IMR-90 (cell line): ENCODE results near the gene OPRM1. TPM values are rescaled to one million over a fixed set of nuclear protein-coding genes. Genes with fewer than 3 reads are reported as not detected.

Experiments
- ATAC-seq: fragments of 200-7000 bp; cut with Tn5 transposase; 2 replicates; pipeline ENCODE4 v1.9.1; 2020; ENCODE audit warnings: low read depth, mild to moderate bottlenecking, moderate library complexity
- BruUV-seq: library from RNA; stranded (reverse); fragments of 400-500 nt; replicated peaks from 2 replicates; lab custom pipeline; 2021; lab: Mats Ljungman, UMichigan
- CTCF ChIA-PET: fragments of 300-600 bp; formaldehyde crosslinking; extraction: SDS; loops from one replicate; lab custom pipeline; 2021; ENCODE audit warnings: antibody characterized with exemption; lab: Yijun Ruan, JAX
- POLR2A ChIA-PET: fragments of 300-600 bp; sonication (Branson Sonifier 250); formaldehyde crosslinking; loops from one replicate; lab custom pipeline; 2022; ENCODE audit warnings: antibody characterized with exemption; ENCODE audit not compliant: unreplicated experiment; lab: Charles Lee
- DNase-seq: peaks from one replicate; pipeline ENCODE4 v3.0.0; 2013
- H2AFZ ChIP-seq: replicated peaks from 2 replicates; pipeline ENCODE3; 2013; ENCODE audit warnings: low read length, mild to moderate bottlenecking; ENCODE audit not compliant: poor library complexity
- H2AK5ac ChIP-seq: 2 replicates; pipeline ENCODE4 v1.6.1; 2013; ENCODE audit warnings: low read depth, low read length, inconsistent platforms
- H2AK9ac ChIP-seq: replicated peaks from 2 replicates; pipeline ENCODE3; 2013; ENCODE audit warnings: mild to moderate bottlenecking, low read depth, low read length, moderate library complexity; ENCODE audit not compliant: poor library complexity
- H2BK120ac ChIP-seq: 2 replicates; pipeline ENCODE4 v1.6.1; 2013; ENCODE audit warnings: low read depth, low read length, inconsistent platforms
- H2BK15ac ChIP-seq: 3 replicates; pipeline ENCODE4 v1.6.1; 2013; ENCODE audit warnings: low read depth, low read length, inconsistent platforms
- H2BK20ac ChIP-seq: 2 replicates; pipeline ENCODE4 v1.6.1; 2013; ENCODE audit warnings: low read depth, mild to moderate bottlenecking, inconsistent platforms, low read length, moderate library complexity
- H2BK5ac ChIP-seq: 2 replicates; pipeline ENCODE4 v1.6.1; 2013; ENCODE audit warnings: mild to moderate bottlenecking, low read depth, low read length, inconsistent platforms; ENCODE audit not compliant: poor library complexity, severe bottlenecking
- H3K14ac ChIP-seq: replicated peaks from 2 replicates; pipeline ENCODE4 v1.6.1; 2013; ENCODE audit warnings: low read depth, low read length, inconsistent platforms
- H3K18ac ChIP-seq: 2 replicates; pipeline ENCODE4 v1.6.1; 2013; ENCODE audit warnings: low read depth, low read length, control low read depth
- H3K23ac ChIP-seq: 2 replicates; pipeline ENCODE4 v1.6.1; 2013; ENCODE audit warnings: low read depth, low read length, inconsistent platforms
- H3K27ac ChIP-seq: 2 replicates; pipeline ENCODE4 v1.5.1; 2013; ENCODE audit warnings: mild to moderate bottlenecking, control low read depth, low read length; ENCODE audit not compliant: insufficient read depth
- H3K27me3 ChIP-seq: 2 replicates; pipeline ENCODE4 v1.6.1; 2013; ENCODE audit warnings: low read length; ENCODE audit not compliant: control insufficient read depth, insufficient read depth
- H3K36me3 ChIP-seq: 2 replicates; pipeline ENCODE4 v1.6.1; 2013; ENCODE audit warnings: low read length, mixed read lengths; ENCODE audit not compliant: control insufficient read depth, insufficient read depth
- H3K4ac ChIP-seq: 2 replicates; pipeline ENCODE4 v1.6.1; 2013; ENCODE audit warnings: low read depth, low read length, inconsistent platforms
- H3K4me1 ChIP-seq: 2 replicates; pipeline ENCODE4 v1.6.1; 2013; ENCODE audit warnings: low read length, mixed read lengths; ENCODE audit not compliant: control insufficient read depth, insufficient read depth
- H3K4me2 ChIP-seq: 2 replicates; pipeline ENCODE4 v1.6.1; 2013; ENCODE audit warnings: low read depth, mild to moderate bottlenecking, control low read depth, low read length, moderate library complexity
- H3K4me3 ChIP-seq: 2 replicates; pipeline ENCODE4 v1.5.1; 2013; ENCODE audit warnings: low read depth, mild to moderate bottlenecking, control low read depth, low read length, moderate library complexity; ENCODE audit not compliant: insufficient read depth
- H3K56ac ChIP-seq: 2 replicates; pipeline ENCODE4 v1.6.1; 2013; ENCODE audit warnings: low read length, inconsistent platforms; ENCODE audit not compliant: insufficient read depth; ENCODE audit errors: extremely low read depth
- H3K79me1 ChIP-seq, 2 experiments: 2 replicates each; pipeline ENCODE4 v1.6.1; 2013; ENCODE audit warnings: low read length in 2 of 2, inconsistent platforms in 1 of 2, low read depth in 1 of 2
- H3K9ac ChIP-seq: 2 replicates; pipeline ENCODE4 v1.6.1; 2013; ENCODE audit warnings: low read depth, low read length, control low read depth
- H3K9me1 ChIP-seq: 2 replicates; pipeline ENCODE4 v1.6.1; 2013; ENCODE audit warnings: low read length, inconsistent platforms; ENCODE audit not compliant: insufficient read depth
- H3K9me3 ChIP-seq: 2 replicates; pipeline ENCODE4 v1.6.1; 2013; ENCODE audit warnings: low read length; ENCODE audit not compliant: control insufficient read depth, insufficient read depth
- H4K20me1 ChIP-seq: 2 replicates; pipeline ENCODE4 v1.6.1; 2013; ENCODE audit warnings: low read length, inconsistent platforms; ENCODE audit not compliant: insufficient read depth
- H4K5ac ChIP-seq: 2 replicates; pipeline ENCODE4 v1.6.1; 2013; ENCODE audit warnings: mild to moderate bottlenecking, low read depth, low read length, control low read depth
- H4K8ac ChIP-seq, 2 experiments: 2 replicates each; pipeline ENCODE4 v1.6.1; 2013; ENCODE audit warnings: low read depth in 2 of 2, low read length in 2 of 2, control low read depth in 1 of 2, inconsistent platforms in 1 of 2
- H4K91ac ChIP-seq: 2 replicates; pipeline ENCODE4 v1.6.1; 2013; ENCODE audit warnings: low read depth, low read length, inconsistent platforms; ENCODE audit not compliant: insufficient read depth
- BHLHE40 ChIP-seq: fragments of 150-350 bp; IDR thresholded peaks from 2 replicates; pipeline ENCODE4 v1.6.1; 2016; ENCODE audit warnings: mild to moderate bottlenecking, low read depth, low read length
- CEBPB ChIP-seq: IDR thresholded peaks from 2 replicates; pipeline ENCODE4 v1.6.1; 2012; ENCODE audit warnings: low read depth, low read length, improper control_type of control experiment
- CHD1 ChIP-seq: IDR thresholded peaks from 2 replicates; pipeline ENCODE4 v1.6.1; 2012; ENCODE audit warnings: low read depth, low read length, improper control_type of control experiment
- CTCF ChIP-seq: conservative IDR thresholded peaks from 2 replicates; pipeline ENCODE4 v1.5.1; 2012; ENCODE audit warnings: mild to moderate bottlenecking, low read depth, low read length, improper control_type of control experiment
- NFE2L2 ChIP-seq: fragments of 150-350 bp; IDR thresholded peaks from 2 replicates; pipeline ENCODE4 v1.6.1; 2016; ENCODE audit warnings: low read depth, mild to moderate bottlenecking, low read length
- POLR2A ChIP-seq: IDR thresholded peaks from 2 replicates; pipeline ENCODE4 v1.6.1; 2012; ENCODE audit warnings: mild to moderate bottlenecking, low read depth, low read length
- RCOR1 ChIP-seq: IDR thresholded peaks from 2 replicates; pipeline ENCODE4 v1.6.1; 2012; ENCODE audit warnings: mild to moderate bottlenecking, low read length, improper control_type of control experiment; ENCODE audit not compliant: insufficient replicate concordance
- WGBS, 2 experiments: methylation state at CpG; one replicate each; pipeline versions ENCODE4 v1.1.5 to v1.1.7; 2013; ENCODE audit warnings: missing lambda C conversion rate in 2 of 2; ENCODE audit not compliant: insufficient read length in 1 of 2; ENCODE audit errors: extremely low coverage in 2 of 2; 5-methylcytosine and 5-hydroxymethylcytosine counted together
- dilution Hi-C: fragments of 300-500 bp; cut with HindIII; formaldehyde crosslinking; loops from one replicate; pipeline ENCODE4 v1.14.3; 2018; ENCODE audit warnings: low sequenced_read_pairs; ENCODE audit not compliant: unreplicated experiment
- in situ Hi-C: fragments of 300-500 bp; cut with MboI; formaldehyde crosslinking; loops from 3 replicates; pipeline ENCODE4 v1.14.3; 2019; ENCODE audit warnings: low sequenced_read_pairs, inconsistent platforms, mixed read lengths
- intact Hi-C: fragments of 100-400 bp; cut with micrococcal nuclease; formaldehyde crosslinking; loops from 2 replicates; pipeline ENCODE4 v1.10.0; 2022
- polyA plus RNA-seq, 3 experiments: library from polyadenylated mRNA; depleted of rRNA; stranded (reverse); fragments of >200 nt; gene quantifications; 2 replicates each; pipeline ENCODE4 v1.2.3, GENCODE V29; 2012; ENCODE audit warnings: low replicate concordance in 1 of 3
- total RNA-seq: library from RNA; depleted of rRNA; stranded (reverse); fragments of >200 nt; gene quantifications from 2 replicates; pipeline ENCODE4 v1.2.3, GENCODE V29; 2012

The OPRM1 gene
- total and polyA plus RNA-seq, 2 of the 4 experiments (the other 2 are of a cell fraction), result not detected

DNA sequence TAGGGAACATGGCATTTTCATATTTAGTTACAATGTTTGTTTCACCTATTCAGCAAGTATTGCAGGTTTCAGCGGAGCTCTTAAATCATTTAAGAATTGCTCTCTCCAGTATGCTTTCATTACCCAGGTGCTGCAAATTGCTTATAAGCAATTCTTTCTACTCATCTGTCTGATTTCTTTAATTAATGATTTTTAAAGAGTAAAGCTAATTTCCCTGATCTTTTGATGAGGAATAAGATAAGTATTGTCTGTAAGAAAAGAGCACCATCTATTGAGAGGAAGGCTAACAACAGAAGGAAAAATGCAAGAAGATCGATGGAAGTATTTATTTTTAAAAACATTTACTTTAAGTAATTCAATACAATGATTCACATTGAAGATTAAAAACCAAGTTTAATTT, 2.0 kb downstream of the OPRM1 start:
- no peaks in the 10 kb centered on the region for H3K9me1 ChIP-seq
- H4K8ac ChIP-seq, result no peak overlapping the region
- intact Hi-C loops (no loop called here), in situ Hi-C loops (no loop called here), dilution Hi-C loops (no loop called here)
- ATAC-seq (no peak), DNase-seq (no peak)
- no peaks in the 10 kb centered on the region for H3K36me3 ChIP-seq
- no peak overlapping the region for H3K23ac ChIP-seq
- H3K4me2 ChIP-seq, result no peak overlapping the region
- no peaks in the 10 kb centered on the region for H3K79me1 ChIP-seq
- H2BK15ac ChIP-seq, result no peak overlapping the region
- no peak overlapping the region for H3K27ac ChIP-seq
- H4K91ac ChIP-seq, result no peak overlapping the region
- H2AK5ac ChIP-seq, result no peak overlapping the region
- no peak overlapping the region for H3K4ac ChIP-seq
- no TSS peak for BruUV-seq
- no peak for TF ChIP-seq CTCF
- TF ChIP-seq RCOR1, result no peak
- TF ChIP-seq POLR2A, result no peak
- no peak for TF ChIP-seq NFE2L2
- no peak for TF ChIP-seq CEBPB
- no peak for TF ChIP-seq CHD1
- no peak for TF ChIP-seq BHLHE40
- no peak overlapping the region for H4K5ac ChIP-seq
- no peak overlapping the region for H2BK120ac ChIP-seq
- no peaks in the 10 kb centered on the region for H4K20me1 ChIP-seq
- H3K14ac ChIP-seq, result no peak overlapping the region
- no peak overlapping the region for H2BK20ac ChIP-seq
- no peak overlapping the region for H2AFZ ChIP-seq
- H2AK9ac ChIP-seq, result no peak overlapping the region
- no peaks in the 10 kb centered on the region for H3K4me1 ChIP-seq
- WGBS, 2 experiments, result no CpG with 5 or more reads among the region's 2 CpGs
- no peak overlapping the region for H3K4me3 ChIP-seq
- H3K56ac ChIP-seq, result no peak overlapping the region
- H3K9ac ChIP-seq, result no peak overlapping the region
- POLR2A ChIA-PET, result no interaction called here
- no peaks in the 10 kb centered on the region for H3K27me3 ChIP-seq
- peaks cover 13% of the 10 kb centered on the region for H3K9me3 ChIP-seq
- no peak overlapping the region for H2BK5ac ChIP-seq
- CTCF ChIA-PET, result interaction anchor here (0.5 kb wide), 1 partner anchor 19 kb away, joined by 3 read pairs; no protein-coding TSS in a partner anchor
- H3K18ac ChIP-seq, result no peak overlapping the region
